ENCODE results near the gene ILF3.

Gene ILF3

DNA sequence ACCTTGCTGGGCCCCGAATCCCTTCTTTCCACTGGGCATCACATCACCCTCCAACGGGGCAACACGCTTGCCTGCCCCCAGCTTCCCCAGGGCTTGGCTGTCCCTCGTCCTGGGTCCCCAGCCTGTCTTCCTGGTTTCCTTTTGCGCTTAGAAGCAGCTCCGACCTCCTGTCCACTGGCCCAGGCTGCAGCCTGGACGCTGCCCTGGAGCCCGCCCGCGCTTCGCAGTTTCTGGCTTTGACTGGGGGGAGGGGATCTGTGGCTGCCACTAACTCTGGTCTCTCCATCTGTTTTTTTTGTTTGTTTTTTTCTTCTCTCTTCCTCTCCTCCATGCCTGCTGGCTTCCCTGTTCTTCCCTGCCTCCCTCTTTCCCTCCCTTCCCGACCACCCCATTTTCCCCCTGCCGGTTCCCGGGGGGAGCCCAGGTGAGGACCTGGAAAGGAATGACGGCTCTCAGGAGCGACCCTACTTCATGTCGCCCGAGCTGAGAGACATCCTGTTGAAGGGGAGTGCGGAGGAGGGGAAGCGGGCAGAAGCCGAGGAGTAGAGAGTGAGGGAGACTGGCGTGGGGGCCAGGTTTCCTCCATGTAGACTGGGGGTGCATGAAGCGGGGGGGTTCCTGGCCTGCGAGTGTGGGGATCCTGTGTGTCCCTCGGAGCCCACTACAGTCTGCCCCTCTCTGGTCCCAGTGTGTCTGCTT, 11.5 kb upstream of the ILF3 start:
- H3K4me1 ChIP-seq (ENCODE audit: control insufficient read depth, low read depth, low read length): peaks cover 6% of the 10 kb centered on the region
- H3K56ac ChIP-seq (ENCODE audit: low read length): peak overlapping the region; percentile 73
- H2BK5ac ChIP-seq (ENCODE audit: low read length): no peak overlapping the region
- DNase-seq: no peak
- peaks cover 5% of the 10 kb centered on the region for H3K36me3 ChIP-seq (ENCODE audit: control insufficient read depth, insufficient read depth, low read length)
- H3K79me1 ChIP-seq (ENCODE audit: low read length): no peaks in the 10 kb centered on the region
- no peak overlapping the region for H3K4me2 ChIP-seq (ENCODE audit: low read length)
- H3K9ac ChIP-seq (ENCODE audit: low read length): peak overlapping the region; percentile 16
- no peak overlapping the region for H3K4me3 ChIP-seq (ENCODE audit: low read length)
- no peak overlapping the region for H2AK5ac ChIP-seq (ENCODE audit: low read length)
- no peaks in the 10 kb centered on the region for H3K27me3 ChIP-seq (ENCODE audit: insufficient read depth, low read length, poor library complexity)
- H3K27ac ChIP-seq (ENCODE audit: low read depth, low read length): peak overlapping the region; percentile 12
- no peak overlapping the region for H3K4ac ChIP-seq (ENCODE audit: low read depth, low read length)
- no peak overlapping the region for H3K18ac ChIP-seq (ENCODE audit: low read length)
- no peaks in the 10 kb centered on the region for H3K79me2 ChIP-seq (ENCODE audit: control insufficient read depth, insufficient read depth, low read length)
- no CpG with 5 or more reads among the region's 25 CpGs for WGBS (ENCODE audit: extremely low coverage, insufficient coverage, low lambda C conversion rate)
- H2BK120ac ChIP-seq (ENCODE audit: low read depth, low read length): no peak overlapping the region
- H2BK15ac ChIP-seq (replicated peaks; ENCODE audit: low read depth): no peak overlapping the region
- no peak overlapping the region for H3K23ac ChIP-seq (ENCODE audit: low read length)
- H4K5ac ChIP-seq (ENCODE audit: low read length): no peak overlapping the region
- no peak overlapping the region for H4K8ac ChIP-seq (ENCODE audit: low read depth, low read length)

DNA sequence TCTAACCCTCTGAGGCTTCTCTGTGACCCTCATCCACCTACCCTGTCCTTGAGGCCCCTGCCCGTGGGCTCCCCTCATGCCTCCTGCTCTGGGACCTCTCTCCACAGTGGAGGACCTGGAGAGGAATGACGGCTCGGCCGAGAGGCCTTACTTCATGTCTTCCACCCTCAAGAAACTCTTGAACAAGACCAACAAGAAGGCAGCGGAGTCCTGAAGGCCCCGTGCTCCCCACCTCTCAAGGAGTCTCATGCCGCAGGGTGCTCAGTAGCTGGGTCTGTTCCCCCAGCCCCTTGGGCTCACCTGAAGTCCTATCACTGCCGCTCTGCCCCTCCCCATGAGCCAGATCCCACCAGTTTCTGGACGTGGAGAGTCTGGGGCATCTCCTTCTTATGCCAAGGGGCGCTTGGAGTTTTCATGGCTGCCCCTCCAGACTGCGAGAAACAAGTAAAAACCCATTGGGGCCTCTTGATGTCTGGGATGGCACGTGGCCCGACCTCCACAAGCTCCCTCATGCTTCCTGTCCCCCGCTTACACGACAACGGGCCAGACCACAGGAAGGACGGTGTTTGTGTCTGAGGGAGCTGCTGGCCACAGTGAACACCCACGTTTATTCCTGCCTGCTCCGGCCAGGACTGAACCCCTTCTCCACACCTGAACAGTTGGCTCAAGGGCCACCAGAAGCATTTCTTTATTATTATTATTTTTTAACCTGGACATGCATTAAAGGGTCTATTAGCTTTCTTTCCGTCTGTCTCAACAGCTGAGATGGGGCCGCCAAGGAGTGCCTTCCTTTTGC, 10.8 kb upstream of the ILF3 start:
- H3K56ac ChIP-seq (ENCODE audit: low read length): peak overlapping the region; percentile 56
- H3K79me1 ChIP-seq (ENCODE audit: low read length): no peaks in the 10 kb centered on the region
- H4K5ac ChIP-seq (ENCODE audit: low read length): no peak overlapping the region
- no CpG with 5 or more reads among the region's 21 CpGs for WGBS (ENCODE audit: extremely low coverage, insufficient coverage, low lambda C conversion rate)
- peak overlapping the region; percentile 67 for H3K27ac ChIP-seq (ENCODE audit: low read depth, low read length)
- no peak overlapping the region for H3K18ac ChIP-seq (ENCODE audit: low read length)
- no peak for DNase-seq
- no peak overlapping the region for H3K4me2 ChIP-seq (ENCODE audit: low read length)
- H2BK15ac ChIP-seq (replicated peaks; ENCODE audit: low read depth): no peak overlapping the region
- H3K9ac ChIP-seq (ENCODE audit: low read length): peak overlapping the region; percentile 44
- H3K36me3 ChIP-seq (ENCODE audit: control insufficient read depth, insufficient read depth, low read length): peaks cover 1% of the 10 kb centered on the region
- H3K4me3 ChIP-seq (ENCODE audit: low read length): no peak overlapping the region
- no peaks in the 10 kb centered on the region for H3K27me3 ChIP-seq (ENCODE audit: insufficient read depth, low read length, poor library complexity)
- no peaks in the 10 kb centered on the region for H3K79me2 ChIP-seq (ENCODE audit: control insufficient read depth, insufficient read depth, low read length)
- H2BK5ac ChIP-seq (ENCODE audit: low read length): no peak overlapping the region
- H2AK5ac ChIP-seq (ENCODE audit: low read length): no peak overlapping the region
- peaks cover 6% of the 10 kb centered on the region for H3K4me1 ChIP-seq (ENCODE audit: control insufficient read depth, low read depth, low read length)
- no peak overlapping the region for H3K4ac ChIP-seq (ENCODE audit: low read depth, low read length)
- H2BK120ac ChIP-seq (ENCODE audit: low read depth, low read length): no peak overlapping the region
- H4K8ac ChIP-seq (ENCODE audit: low read depth, low read length): no peak overlapping the region
- H3K23ac ChIP-seq (ENCODE audit: low read length): no peak overlapping the region

DNA sequence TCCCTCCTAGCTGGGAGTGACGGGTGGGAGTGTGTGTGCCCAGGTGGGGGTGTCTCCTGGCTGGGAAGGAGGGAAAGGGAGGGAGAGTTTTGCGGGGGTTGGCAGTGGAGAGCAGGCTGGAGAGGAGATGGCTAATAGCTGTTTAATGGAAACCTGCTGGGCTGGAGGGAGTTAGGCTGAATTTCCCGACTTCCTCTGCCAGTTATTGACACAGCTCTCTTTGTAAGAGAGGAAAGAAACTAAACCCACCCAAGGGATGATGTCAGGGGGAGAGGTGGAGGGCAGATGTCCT, 10.2 kb upstream of the ILF3 start:
- no peak overlapping the region for H3K4me2 ChIP-seq (ENCODE audit: low read length)
- no peak overlapping the region for H3K18ac ChIP-seq (ENCODE audit: low read length)
- H3K27ac ChIP-seq (ENCODE audit: low read depth, low read length): peak overlapping the region; percentile 67
- H4K8ac ChIP-seq (ENCODE audit: low read depth, low read length): no peak overlapping the region
- no peak overlapping the region for H3K4me3 ChIP-seq (ENCODE audit: low read length)
- H3K27me3 ChIP-seq (ENCODE audit: insufficient read depth, low read length, poor library complexity): no peaks in the 10 kb centered on the region
- no peak overlapping the region for H2AK5ac ChIP-seq (ENCODE audit: low read length)
- H3K4ac ChIP-seq (ENCODE audit: low read depth, low read length): no peak overlapping the region
- no peak overlapping the region for H4K5ac ChIP-seq (ENCODE audit: low read length)
- no peak overlapping the region for H2BK5ac ChIP-seq (ENCODE audit: low read length)
- peaks cover 1% of the 10 kb centered on the region for H3K36me3 ChIP-seq (ENCODE audit: control insufficient read depth, insufficient read depth, low read length)
- H2BK15ac ChIP-seq (replicated peaks; ENCODE audit: low read depth): no peak overlapping the region
- no peaks in the 10 kb centered on the region for H3K79me1 ChIP-seq (ENCODE audit: low read length)
- H3K4me1 ChIP-seq (ENCODE audit: control insufficient read depth, low read depth, low read length): peaks cover 6% of the 10 kb centered on the region
- no peak overlapping the region for H2BK120ac ChIP-seq (ENCODE audit: low read depth, low read length)
- no peak for DNase-seq
- no peaks in the 10 kb centered on the region for H3K79me2 ChIP-seq (ENCODE audit: control insufficient read depth, insufficient read depth, low read length)
- no peak overlapping the region for H3K23ac ChIP-seq (ENCODE audit: low read length)
- no CpG with 5 or more reads among the region's 3 CpGs for WGBS (ENCODE audit: extremely low coverage, insufficient coverage, low lambda C conversion rate)
- H3K56ac ChIP-seq (ENCODE audit: low read length): peak overlapping the region; percentile 75
- H3K9ac ChIP-seq (ENCODE audit: low read length): peak overlapping the region; percentile 48

DNA sequence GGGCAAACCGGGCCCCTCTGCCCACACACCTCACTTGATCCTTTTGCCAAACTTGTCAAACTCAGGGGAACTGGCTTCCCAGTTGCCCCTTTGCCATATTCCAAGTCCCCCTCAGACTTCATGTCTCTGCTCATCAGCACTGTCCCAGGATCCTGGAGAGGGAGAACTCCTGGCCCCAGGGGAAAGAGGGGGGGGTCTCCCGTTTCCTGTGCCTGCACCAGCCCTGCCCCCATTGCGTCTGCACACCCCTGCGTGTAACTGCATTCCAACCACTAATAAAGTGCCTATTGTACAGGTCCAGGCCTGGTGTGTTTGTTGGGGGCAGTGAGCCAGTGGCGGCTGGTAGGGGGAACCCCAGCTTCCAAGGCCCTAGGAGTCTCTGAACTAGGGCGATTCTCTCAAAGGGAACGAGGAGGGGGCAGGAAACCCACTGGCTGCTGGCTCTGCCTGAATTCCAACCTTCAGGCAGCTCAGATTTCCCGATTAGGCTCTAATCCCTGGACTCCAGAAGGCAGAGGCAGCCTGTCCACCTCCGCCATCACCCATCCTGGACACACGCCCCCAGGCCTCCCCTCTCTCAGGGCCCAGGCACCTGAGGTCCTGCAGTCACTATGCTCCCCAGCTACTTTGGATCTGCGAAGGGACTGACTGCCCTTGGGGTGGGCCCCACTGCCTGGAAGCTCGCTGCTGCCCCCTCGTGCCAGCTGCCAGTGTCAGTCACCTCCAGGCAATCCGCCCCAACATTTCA, 9.7 kb upstream of the ILF3 start:
- WGBS (ENCODE audit: extremely low coverage, insufficient coverage, low lambda C conversion rate): no CpG with 5 or more reads among the region's 14 CpGs
- Histone ChIP-seq H3K79me2 (ENCODE audit: control insufficient read depth, insufficient read depth, low read length) (no peaks in the 10 kb centered on the region), H3K79me1 (ENCODE audit: low read length) (no peaks in the 10 kb centered on the region), H3K4ac (ENCODE audit: low read depth, low read length) (no peak overlapping the region), H2AK5ac (ENCODE audit: low read length) (no peak overlapping the region), H3K27ac (ENCODE audit: low read depth, low read length) (peak overlapping the region; percentile 67), H3K36me3 (ENCODE audit: control insufficient read depth, insufficient read depth, low read length) (peaks cover 1% of the 10 kb centered on the region), H4K8ac (ENCODE audit: low read depth, low read length) (no peak overlapping the region), H3K9ac (ENCODE audit: low read length) (peak overlapping the region; percentile 48), H2BK15ac (replicated peaks; ENCODE audit: low read depth) (no peak overlapping the region), H3K23ac (ENCODE audit: low read length) (no peak overlapping the region), H4K5ac (ENCODE audit: low read length) (no peak overlapping the region), H3K27me3 (ENCODE audit: insufficient read depth, low read length, poor library complexity) (no peaks in the 10 kb centered on the region), H3K4me1 (ENCODE audit: control insufficient read depth, low read depth, low read length) (peaks cover 6% of the 10 kb centered on the region), H2BK5ac (ENCODE audit: low read length) (no peak overlapping the region), H3K4me2 (ENCODE audit: low read length) (no peak overlapping the region), H3K56ac (ENCODE audit: low read length) (peak overlapping the region; percentile 75), H3K18ac (ENCODE audit: low read length) (no peak overlapping the region), H3K4me3 (ENCODE audit: low read length) (no peak overlapping the region), H2BK120ac (ENCODE audit: low read depth, low read length) (no peak overlapping the region)
- peak; percentile 88 for DNase-seq

DNA sequence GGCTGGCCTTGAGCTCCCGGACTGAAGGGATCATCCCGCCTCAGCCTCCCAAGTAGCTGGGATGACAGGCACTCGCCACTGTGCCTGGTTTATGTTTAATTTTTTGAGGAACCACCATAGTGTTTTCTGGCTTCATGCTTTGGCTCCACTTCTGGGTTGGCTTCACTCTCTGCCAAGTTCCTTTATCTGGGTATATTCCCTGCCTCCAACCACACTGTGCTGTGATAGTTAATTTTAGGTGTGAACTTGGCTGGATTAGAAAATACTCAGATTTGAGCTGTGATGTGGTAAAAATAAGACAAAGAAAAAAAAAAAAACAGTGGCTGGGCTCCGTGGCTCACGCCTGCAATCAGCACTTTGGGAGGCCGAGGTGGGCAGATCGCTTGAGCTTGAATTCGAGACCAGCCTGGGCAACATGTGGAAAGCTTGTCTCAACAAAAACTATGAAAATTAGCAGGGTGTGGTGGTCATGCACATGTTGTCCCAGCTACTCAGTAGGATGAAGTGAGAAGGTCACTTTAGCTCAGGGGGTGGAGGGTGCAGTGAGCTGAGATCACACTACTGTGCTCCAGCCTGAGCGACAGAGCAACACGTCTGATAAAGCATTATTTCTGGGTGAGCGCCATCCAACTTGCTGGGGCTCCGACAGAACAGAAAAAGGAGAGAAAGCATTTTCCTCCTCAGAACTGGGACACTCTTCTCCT, 7.5 kb upstream of the ILF3 start:
- Histone ChIP-seq H4K8ac (ENCODE audit: low read depth, low read length) (no peak overlapping the region), H4K5ac (ENCODE audit: low read length) (no peak overlapping the region), H3K36me3 (ENCODE audit: control insufficient read depth, insufficient read depth, low read length) (no peaks in the 10 kb centered on the region), H3K79me1 (ENCODE audit: low read length) (no peaks in the 10 kb centered on the region), H3K56ac (ENCODE audit: low read length) (peak overlapping the region; percentile 56), H3K23ac (ENCODE audit: low read length) (no peak overlapping the region), H3K18ac (ENCODE audit: low read length) (no peak overlapping the region), H3K4me1 (ENCODE audit: control insufficient read depth, low read depth, low read length) (peaks cover 6% of the 10 kb centered on the region), H2BK15ac (replicated peaks; ENCODE audit: low read depth) (no peak overlapping the region), H3K79me2 (ENCODE audit: control insufficient read depth, insufficient read depth, low read length) (no peaks in the 10 kb centered on the region), H3K4me3 (ENCODE audit: low read length) (no peak overlapping the region), H2BK5ac (ENCODE audit: low read length) (no peak overlapping the region), H2BK120ac (ENCODE audit: low read depth, low read length) (no peak overlapping the region), H3K4ac (ENCODE audit: low read depth, low read length) (no peak overlapping the region), H3K9ac (ENCODE audit: low read length) (no peak overlapping the region), H3K27me3 (ENCODE audit: insufficient read depth, low read length, poor library complexity) (no peaks in the 10 kb centered on the region), H3K27ac (ENCODE audit: low read depth, low read length) (no peak overlapping the region), H2AK5ac (ENCODE audit: low read length) (no peak overlapping the region), H3K4me2 (ENCODE audit: low read length) (no peak overlapping the region)
- DNase-seq: no peak
- WGBS (ENCODE audit: extremely low coverage, insufficient coverage, low lambda C conversion rate): no CpG with 5 or more reads among the region's 12 CpGs
